Endodermal cell (in vitro differentiated cells): ENCODE results near the gene RPL32. TPM values are rescaled to one million over a fixed set of nuclear protein-coding genes. Genes with fewer than 3 reads are reported as not detected.

Source experiments
- DNase-seq: peaks from one replicate; pipeline ENCODE4 v3.0.0-alpha.2; 2017
- H3K27ac ChIP-seq: 2 replicates; pipeline ENCODE4 v1.5.1; 2013; ENCODE audit warnings: mild to moderate bottlenecking, low read depth, low read length, moderate library complexity
- H3K27me3 ChIP-seq: 2 replicates; pipeline ENCODE4 v1.6.1; 2013; ENCODE audit warnings: mild to moderate bottlenecking, low read length, moderate library complexity; ENCODE audit not compliant: insufficient read depth, control insufficient read depth, poor library complexity, severe bottlenecking
- H3K36me3 ChIP-seq: 2 replicates; pipeline ENCODE4 v1.7.0; 2013; ENCODE audit warnings: mild to moderate bottlenecking, low read length, moderate library complexity; ENCODE audit not compliant: control insufficient read depth, insufficient read depth
- H3K4me1 ChIP-seq: one replicate; pipeline ENCODE4 v1.7.0; 2013; ENCODE audit warnings: low read length; ENCODE audit not compliant: control insufficient read depth, insufficient read depth
- H3K4me3 ChIP-seq: 2 replicates; pipeline ENCODE4 v1.5.1; 2013; ENCODE audit warnings: mild to moderate bottlenecking, low read length, moderate library complexity
- H3K9ac ChIP-seq: 2 replicates; pipeline ENCODE4 v1.6.1; 2013; ENCODE audit warnings: mild to moderate bottlenecking, low read length, moderate library complexity; ENCODE audit not compliant: poor library complexity, severe bottlenecking; ENCODE audit errors: extremely low read depth
- H3K9me3 ChIP-seq: 2 replicates; pipeline ENCODE4 v1.6.1; 2013; ENCODE audit warnings: mild to moderate bottlenecking, low read length, moderate library complexity; ENCODE audit not compliant: control insufficient read depth
- H3K27ac Mint-ChIP-seq: 2 replicates; pipeline ENCODE4 v1.8.0; 2020; ENCODE audit warnings: mixed read lengths
- H3K27me3 Mint-ChIP-seq: 2 replicates; pipeline ENCODE4 v1.8.0; 2021; ENCODE audit warnings: mild to moderate bottlenecking, mixed read lengths; ENCODE audit not compliant: insufficient read depth
- H3K36me3 Mint-ChIP-seq: 2 replicates; pipeline ENCODE4 v1.8.0; 2020; ENCODE audit warnings: low read depth, mixed read lengths
- H3K4me1 Mint-ChIP-seq: 2 replicates; pipeline ENCODE4 v1.8.0; 2020; ENCODE audit warnings: mixed read lengths
- H3K4me3 Mint-ChIP-seq: 2 replicates; pipeline ENCODE4 v1.8.0; 2020; ENCODE audit warnings: mild to moderate bottlenecking, moderate library complexity, mixed read lengths
- H3K9me3 Mint-ChIP-seq: 2 replicates; pipeline ENCODE4 v1.8.0; 2020; ENCODE audit warnings: mild to moderate bottlenecking, mixed read lengths
- WGBS, 2 experiments: methylation state at CpG; one replicate each; pipeline versions ENCODE4 v1.1.5 to v1.1.7; 2013; ENCODE audit warnings: missing lambda C conversion rate in 2 of 2, mixed read lengths in 1 of 2; ENCODE audit not compliant: insufficient coverage in 1 of 2, insufficient read length in 1 of 2; 5-methylcytosine and 5-hydroxymethylcytosine counted together
- total RNA-seq, 2 donors: library from RNA; stranded (reverse); fragmentation: NEBNext Ultra II Directional in 1 of 2; extraction: Animal tissue kit (Norgen Biotek cat#: 25700) in 1 of 2; gene quantifications; 2 replicates in 1 of 2; 3 replicates in 1 of 2; pipeline ENCODE4 v1.2.1, GENCODE V29; 2021
- TF ChIP-seq, protein P1 (sequence below): fragments of 200-600 bp; sonication (generic); conservative IDR thresholded peaks from 2 replicates; pipeline ENCODE4 v1.5.0; 2021; ENCODE audit warnings: antibody characterized with exemption, mild to moderate bottlenecking

The RPL32 gene
- total RNA-seq, 2 donors from 2014 or later, result 1,362 to 1,580 TPM

- Histone ChIP-seq H3K36me3 (peaks cover 88% of the 10 kb centered on the region), H3K4me3 (no peak overlapping the region), H3K27ac (no peak overlapping the region), H3K9ac (no peak overlapping the region), H3K9me3 (no peaks in the 10 kb centered on the region), H3K27me3 (no peaks in the 10 kb centered on the region), H3K4me1 (peaks cover 10% of the 10 kb centered on the region)
- Mint-ChIP-seq H3K9me3 (no peaks in the 10 kb centered on the region), H3K4me3 (no peak overlapping the region), H3K27ac (peak overlapping the region; percentile 10), H3K4me1 (peaks cover 32% of the 10 kb centered on the region), H3K27me3 (no peaks in the 10 kb centered on the region), H3K36me3 (peaks cover 80% of the 10 kb centered on the region)
- no peak for DNase-seq
- TF ChIP-seq, protein P1, sequence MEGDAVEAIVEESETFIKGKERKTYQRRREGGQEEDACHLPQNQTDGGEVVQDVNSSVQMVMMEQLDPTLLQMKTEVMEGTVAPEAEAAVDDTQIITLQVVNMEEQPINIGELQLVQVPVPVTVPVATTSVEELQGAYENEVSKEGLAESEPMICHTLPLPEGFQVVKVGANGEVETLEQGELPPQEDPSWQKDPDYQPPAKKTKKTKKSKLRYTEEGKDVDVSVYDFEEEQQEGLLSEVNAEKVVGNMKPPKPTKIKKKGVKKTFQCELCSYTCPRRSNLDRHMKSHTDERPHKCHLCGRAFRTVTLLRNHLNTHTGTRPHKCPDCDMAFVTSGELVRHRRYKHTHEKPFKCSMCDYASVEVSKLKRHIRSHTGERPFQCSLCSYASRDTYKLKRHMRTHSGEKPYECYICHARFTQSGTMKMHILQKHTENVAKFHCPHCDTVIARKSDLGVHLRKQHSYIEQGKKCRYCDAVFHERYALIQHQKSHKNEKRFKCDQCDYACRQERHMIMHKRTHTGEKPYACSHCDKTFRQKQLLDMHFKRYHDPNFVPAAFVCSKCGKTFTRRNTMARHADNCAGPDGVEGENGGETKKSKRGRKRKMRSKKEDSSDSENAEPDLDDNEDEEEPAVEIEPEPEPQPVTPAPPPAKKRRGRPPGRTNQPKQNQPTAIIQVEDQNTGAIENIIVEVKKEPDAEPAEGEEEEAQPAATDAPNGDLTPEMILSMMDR, result no peak
- 93 to 95% methylated on average over 6 of the region's 6 CpGs for WGBS, 2 experiments
Measured at GRCh38 chr3:12835052-12835665, 6.2 kb downstream of the RPL32 start.

- Mint-ChIP-seq H3K4me3 (no peak overlapping the region), H3K27ac (peak overlapping the region; percentile 31), H3K4me1 (peaks cover 15% of the 10 kb centered on the region), H3K27me3 (no peaks in the 10 kb centered on the region), H3K36me3 (peaks cover 65% of the 10 kb centered on the region), H3K9me3 (no peaks in the 10 kb centered on the region)
- H3K9ac ChIP-seq, result no peak overlapping the region
- no peaks in the 10 kb centered on the region for H3K9me3 ChIP-seq
- no peaks in the 10 kb centered on the region for H3K4me1 ChIP-seq
- H3K36me3 ChIP-seq, result peaks cover 72% of the 10 kb centered on the region
- DNase-seq, result peak; percentile 69
- no peak overlapping the region for H3K4me3 ChIP-seq
- WGBS, 2 experiments, result 87 to 89% methylated on average over 11 to 13 of the region's 13 CpGs
- no peak overlapping the region for H3K27ac ChIP-seq
- TF ChIP-seq, protein P1, result no peak
- no peaks in the 10 kb centered on the region for H3K27me3 ChIP-seq
Measured at GRCh38 chr3:12833222-12834161, 7.9 kb downstream of the RPL32 start.

- no peaks in the 10 kb centered on the region for H3K27me3 ChIP-seq
Measured at GRCh38 chr3:12832350-12833221, 8.8 kb downstream of the RPL32 start.

More at GRCh38 chr3:12832350-12833221, 8.8 kb downstream of the RPL32 start:
- Histone ChIP-seq H3K4me1 (no peaks in the 10 kb centered on the region), H3K4me3 (no peak overlapping the region), H3K27ac (no peak overlapping the region), H3K9me3 (no peaks in the 10 kb centered on the region), H3K9ac (no peak overlapping the region), H3K36me3 (peaks cover 63% of the 10 kb centered on the region)
- no peak for DNase-seq
- H3K4me1 Mint-ChIP-seq, result peaks cover 7% of the 10 kb centered on the region
- H3K9me3 Mint-ChIP-seq, result no peaks in the 10 kb centered on the region
- no peak overlapping the region for H3K4me3 Mint-ChIP-seq
- H3K27me3 Mint-ChIP-seq, result no peaks in the 10 kb centered on the region
- peak overlapping the region; percentile 31 for H3K27ac Mint-ChIP-seq
- 95 to 100% methylated on average over 3 to 7 of the region's 7 CpGs for WGBS, 2 experiments
- TF ChIP-seq, protein P1, result no peak
- peaks cover 57% of the 10 kb centered on the region for H3K36me3 Mint-ChIP-seq
